Tibial nerve (tissue), 4 donors: ENCODE measurements around the gene CAV1. TPM values are rescaled to one million over a fixed set of nuclear protein-coding genes. Genes with fewer than 3 reads are reported as not detected.

Source experiments
- DNase-seq, 2 donors: peaks; one replicate each; pipeline ENCODE4 v3.0.0-alpha.2; 2019; ENCODE audit warnings: low spot score in 2 of 2
- H3K27ac ChIP-seq, 4 donors: fragments of 200-600 bp; sonication (generic) in 3 of 4; one replicate each; pipeline ENCODE4 v1.5.1; 2017 to 2019; ENCODE audit warnings: mild to moderate bottlenecking in 1 of 4
- H3K27me3 ChIP-seq, 2 donors: fragments of 200-600 bp; sonication (generic) in 1 of 2; one replicate each; pipeline versions ENCODE4 v1.5.1 to v1.6.0; 2017 to 2019
- H3K36me3 ChIP-seq, 3 donors: fragments of 200-600 bp; sonication (generic); one replicate each; pipeline ENCODE4 v1.5.1; 2018 to 2019
- H3K4me1 ChIP-seq, 4 donors: fragments of 200-600 bp; sonication (generic) in 3 of 4; one replicate each; pipeline ENCODE4 v1.5.1; 2017 to 2019
- H3K4me3 ChIP-seq, 4 donors: fragments of 200-600 bp; sonication (generic) in 3 of 4; one replicate each; pipeline ENCODE4 v1.5.1; 2017 to 2019; ENCODE audit warnings: mild to moderate bottlenecking in 1 of 4, moderate library complexity in 1 of 4
- H3K9me3 ChIP-seq, 4 donors: fragments of 200-600 bp; sonication (generic) in 3 of 4; one replicate each; pipeline ENCODE4 v1.5.1; 2017 to 2019
- CTCF ChIP-seq, 5 experiments: fragments of 200-600 bp in 3 of 5; fragments of 450-650 bp in 2 of 5; sonication (generic) in 3 of 5; IDR thresholded peaks; one replicate each; pipeline ENCODE4 v1.5.1; 2016 to 2019; ENCODE audit warnings: antibody characterized with exemption in 5 of 5, mild to moderate bottlenecking in 3 of 5, moderate library complexity in 2 of 5
- EP300 ChIP-seq, 2 donors: sonication (generic); formaldehyde crosslinking; IDR thresholded peaks; one replicate each; pipeline ENCODE4 v1.6.1; 2017; ENCODE audit warnings: antibody characterized with exemption in 2 of 2, mild to moderate bottlenecking in 1 of 2
- POLR2A ChIP-seq, 2 donors: fragments of 450-650 bp; IDR thresholded peaks; one replicate each; pipeline ENCODE4 v1.6.1; 2017; ENCODE audit warnings: antibody characterized with exemption in 2 of 2, mild to moderate bottlenecking in 2 of 2, moderate library complexity in 2 of 2
- WGBS, 2 donors: methylation state at CpG; one replicate each; pipeline ENCODE4 v1.1.5; 2018; 5-methylcytosine and 5-hydroxymethylcytosine counted together
- total RNA-seq, 4 donors: library from RNA; depleted of rRNA; stranded (reverse); fragments of >200 nt; gene quantifications; one replicate each; pipeline ENCODE4 v1.1.0, GENCODE V29; 2016

CAV1 gene
- total RNA-seq, 4 donors from 2014 or later: 196 to 375 (median 312) TPM

- no peak for DNase-seq
- no peaks in the 10 kb centered on the region for H3K9me3 ChIP-seq
- peaks cover 2 to 36% (median 9%) of the 10 kb centered on the region in 4 donors for H3K4me1 ChIP-seq
- H3K36me3 ChIP-seq: no peaks in the 10 kb centered on the region
- no peak overlapping the region for H3K27ac ChIP-seq
- WGBS, 2 donors: 92 to 95% methylated on average over 2 of the region's 2 CpGs
- H3K27me3 ChIP-seq: no peaks in the 10 kb centered on the region
- no peak overlapping the region for H3K4me3 ChIP-seq
- no peak for TF ChIP-seq POLR2A (IDR thresholded peaks at IDR 0.05)
- TF ChIP-seq EP300 (IDR thresholded peaks at IDR 0.05): no peak
- TF ChIP-seq CTCF (IDR thresholded peaks at IDR 0.05): no peak
Measured at GRCh38 chr7:116494472-116494871, 30.4 kb upstream of the CAV1 start.

- Histone ChIP-seq H3K4me1 (peaks cover 2 to 31% (median 9%) of the 10 kb centered on the region in 4 donors), H3K4me3 (no peak overlapping the region), H3K27me3 (no peaks in the 10 kb centered on the region), H3K36me3 (no peaks in the 10 kb centered on the region), H3K9me3 (no peaks in the 10 kb centered on the region), H3K27ac (peak overlapping the region in 1 of 4 donors; percentile 45)
- TF ChIP-seq EP300 (IDR thresholded peaks at IDR 0.05) (no peak), CTCF (IDR thresholded peaks at IDR 0.05) (no peak), POLR2A (IDR thresholded peaks at IDR 0.05) (no peak)
- DNase-seq: no peak
- WGBS, 2 donors: 88 to 100% methylated on average over 1 of the region's 1 CpG
Measured at GRCh38 chr7:116495736-116496135, 29.1 kb upstream of the CAV1 start.

GRCh38 chr7:116496653-116497052 is 28.2 kb upstream of the CAV1 start:
- Histone ChIP-seq H3K4me1 (peaks cover 2 to 35% (median 9%) of the 10 kb centered on the region in 4 donors), H3K36me3 (no peaks in the 10 kb centered on the region), H3K9me3 (no peaks in the 10 kb centered on the region), H3K4me3 (no peak overlapping the region), H3K27ac (no peak overlapping the region), H3K27me3 (no peaks in the 10 kb centered on the region)
- 92 to 98% methylated on average over 6 of the region's 6 CpGs for WGBS, 2 donors
- no peak for DNase-seq
- TF ChIP-seq CTCF (IDR thresholded peaks at IDR 0.05) (no peak), POLR2A (IDR thresholded peaks at IDR 0.05) (no peak), EP300 (IDR thresholded peaks at IDR 0.05) (no peak)

GRCh38 chr7:116497708-116498107 is 27.1 kb upstream of the CAV1 start:
- 56 to 76% methylated on average over 1 of the region's 1 CpG for WGBS, 2 donors

More at GRCh38 chr7:116497708-116498107, 27.1 kb upstream of the CAV1 start:
- H3K4me1 ChIP-seq: peaks cover 0 to 27% (median 7%) of the 10 kb centered on the region in 4 donors
- no peaks in the 10 kb centered on the region for H3K9me3 ChIP-seq
- H3K4me3 ChIP-seq: no peak overlapping the region
- H3K27ac ChIP-seq: peak overlapping the region in 1 of 4 donors; percentile 38
- no peak for TF ChIP-seq EP300 (IDR thresholded peaks at IDR 0.05)
- TF ChIP-seq CTCF (IDR thresholded peaks at IDR 0.05): no peak
- no peak for TF ChIP-seq POLR2A (IDR thresholded peaks at IDR 0.05)
- H3K27me3 ChIP-seq: no peaks in the 10 kb centered on the region
- no peaks in the 10 kb centered on the region for H3K36me3 ChIP-seq
- no peak for DNase-seq
